Stimulated activated CD8-positive, alpha-beta memory T cell treated with anti-CD3 and anti-CD28 coated beads, Interleukin-4, amount 100 ng/mL, for 24 hours (primary cell): ENCODE data around the gene SFXN3.

Experiments used
- DNase-seq: peaks from one replicate; pipeline ENCODE4 v3.0.0-alpha.2; 2020; ENCODE audit warnings: low read depth

The SFXN3 gene

DNA sequence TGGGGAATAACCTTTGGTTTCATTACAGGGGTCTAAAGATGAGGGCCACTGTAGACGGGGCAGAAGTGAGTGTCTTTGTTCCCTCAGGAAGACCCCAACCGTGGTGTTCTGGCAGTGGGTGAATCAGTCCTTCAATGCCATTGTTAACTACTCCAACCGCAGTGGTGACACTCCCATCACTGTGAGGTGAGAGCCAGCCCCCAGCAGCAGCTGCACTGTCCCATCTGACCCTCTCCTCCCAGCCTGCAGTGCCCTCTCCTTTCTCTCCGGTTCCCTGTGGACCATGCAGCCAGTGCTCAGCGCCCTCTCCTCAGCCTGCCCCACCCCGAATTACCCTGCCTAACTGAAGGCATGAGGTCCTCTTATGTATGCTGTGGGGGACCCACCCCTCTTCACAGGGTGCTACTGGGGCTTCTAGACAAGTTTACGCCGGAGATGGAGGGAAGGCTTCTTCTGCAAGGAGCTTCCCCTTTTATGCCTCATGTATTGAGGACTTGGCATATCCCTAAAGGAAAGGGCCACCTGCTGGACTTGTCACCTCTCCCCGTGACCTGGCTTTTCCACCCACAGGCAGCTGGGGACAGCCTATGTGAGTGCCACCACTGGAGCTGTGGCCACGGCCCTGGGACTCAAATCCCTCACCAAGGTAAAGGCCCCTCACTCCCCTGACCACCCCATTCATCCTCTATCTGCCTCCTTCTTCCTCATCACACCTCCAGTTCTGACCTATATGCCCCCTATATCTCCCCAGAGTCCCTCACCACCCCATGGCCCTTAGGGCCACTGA, 5.1 kb downstream of the SFXN3 start:
- DNase-seq, result no peak

DNA sequence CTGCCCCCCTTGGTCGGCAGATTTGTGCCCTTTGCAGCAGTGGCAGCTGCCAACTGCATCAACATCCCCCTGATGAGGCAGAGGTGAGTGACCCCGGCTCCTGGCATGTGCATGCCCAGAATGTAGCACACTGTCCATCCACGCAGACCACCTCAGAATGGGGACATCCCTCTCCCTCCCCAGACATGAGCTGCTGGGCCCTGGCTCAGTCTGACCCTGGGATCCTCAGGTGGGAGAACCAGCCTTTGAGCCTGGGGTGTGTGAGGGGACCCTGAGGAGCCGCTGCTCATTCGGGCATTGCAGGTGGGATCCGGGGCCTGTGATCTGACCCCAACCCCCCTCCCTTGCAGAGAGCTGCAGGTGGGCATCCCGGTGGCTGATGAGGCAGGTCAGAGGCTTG, 5.7 kb downstream of the SFXN3 start:
- no peak for DNase-seq

DNA sequence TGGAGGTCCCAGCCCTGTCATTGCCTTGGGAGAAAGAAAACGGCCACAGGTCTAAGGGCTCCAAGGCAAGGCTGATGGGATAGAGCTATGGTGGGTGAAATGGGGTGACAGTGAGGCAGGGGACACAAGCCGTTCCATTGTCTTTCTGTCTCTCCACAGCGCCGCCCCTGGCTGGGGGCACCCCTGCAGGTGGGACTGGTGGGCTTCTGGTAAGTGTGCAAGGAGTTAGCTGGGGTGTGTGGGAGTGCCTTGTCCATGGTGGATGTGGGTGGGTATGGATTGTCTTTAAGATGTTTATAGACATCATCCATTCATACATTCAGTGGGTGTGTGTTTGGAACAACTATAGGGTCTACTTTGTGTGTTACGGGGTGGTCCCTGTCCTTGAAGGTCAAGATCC, 7.5 kb downstream of the SFXN3 start:
- DNase-seq, result no peak

DNA sequence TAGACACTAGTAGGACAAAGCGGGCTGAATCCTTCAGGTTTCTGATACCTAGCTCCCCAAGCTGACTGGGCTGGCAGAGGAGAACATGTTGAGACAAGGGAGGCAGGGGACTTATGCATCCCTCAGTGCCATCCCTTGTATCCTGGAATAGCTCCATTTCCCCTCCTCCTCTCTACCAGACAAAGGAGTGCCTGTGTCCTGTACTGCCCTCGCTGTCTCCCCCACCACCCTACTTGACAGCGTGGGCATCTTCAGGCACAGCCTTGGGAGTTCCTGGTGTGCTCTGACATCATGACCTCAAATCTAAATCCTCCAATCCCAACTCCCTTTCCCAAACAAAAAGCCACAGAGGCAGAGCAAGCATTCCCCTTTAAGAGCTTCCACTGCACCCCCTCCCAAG, 9.0 kb downstream of the SFXN3 start:
- no peak for DNase-seq

DNA sequence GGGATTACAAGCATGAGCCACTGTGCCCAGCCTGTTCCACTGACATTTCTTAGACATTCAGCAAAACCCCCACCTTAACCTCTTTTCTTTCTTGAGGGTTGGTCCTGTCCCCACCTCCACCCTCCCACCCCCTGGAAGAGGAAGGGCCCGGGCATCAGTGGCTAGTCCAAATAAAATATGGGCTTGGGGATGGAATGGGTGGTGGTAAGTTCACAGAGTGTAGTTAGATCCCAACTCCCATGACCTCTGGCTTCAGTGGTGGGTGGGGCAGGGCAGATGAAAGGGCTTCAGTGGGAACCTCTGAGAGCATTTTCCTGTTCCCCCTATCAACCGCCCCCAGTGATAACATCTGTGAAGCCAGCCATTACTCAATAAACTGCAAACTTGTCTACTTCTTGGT, 9.8 kb downstream of the SFXN3 start:
- DNase-seq, result no peak

DNA sequence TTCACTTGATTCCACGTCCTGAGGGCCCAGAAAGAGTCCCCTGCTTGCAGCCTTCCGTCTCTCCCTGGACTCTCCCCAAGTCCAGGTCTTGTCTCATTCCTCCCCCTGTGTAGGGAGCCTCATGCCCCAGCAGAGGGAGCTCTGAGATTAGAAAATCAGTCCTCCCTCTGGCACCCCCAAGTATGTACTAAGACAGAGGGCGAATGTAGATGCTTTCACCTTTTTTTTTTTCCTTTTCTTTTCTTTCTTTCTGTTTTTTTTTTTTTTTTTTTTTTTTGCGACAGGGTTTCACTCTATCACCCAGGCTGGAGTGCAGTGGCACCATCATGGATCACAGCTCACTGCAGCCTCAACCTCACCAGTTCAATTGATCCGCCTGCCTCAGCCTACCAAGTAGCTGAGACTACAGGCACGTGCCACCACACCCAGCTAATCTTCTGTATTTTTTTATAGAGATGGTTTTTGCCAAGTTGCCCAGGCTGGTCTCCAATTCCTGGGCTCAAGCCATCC, 10.3 kb downstream of the SFXN3 start:
- DNase-seq, result peak; percentile 56

DNA sequence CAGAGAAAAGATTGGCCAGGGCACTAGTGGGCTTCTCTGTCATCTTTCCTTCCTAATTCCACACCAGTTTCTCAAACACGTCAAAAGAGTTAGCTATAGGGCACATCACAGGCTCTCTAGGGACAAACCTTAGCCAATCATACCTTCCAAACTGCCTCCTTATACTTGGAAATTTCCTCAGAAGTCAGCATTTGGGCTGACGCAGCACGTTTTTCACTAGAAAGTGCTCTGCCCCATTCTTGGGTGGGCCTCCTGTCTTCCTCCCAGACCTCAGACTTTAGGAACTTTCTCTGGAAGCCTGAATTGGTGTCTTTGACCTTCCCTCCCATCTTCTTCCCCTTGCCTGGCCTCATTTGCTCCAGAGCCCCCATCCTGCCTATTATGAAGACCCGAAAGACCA, 11.1 kb downstream of the SFXN3 start:
- no peak for DNase-seq

DNA sequence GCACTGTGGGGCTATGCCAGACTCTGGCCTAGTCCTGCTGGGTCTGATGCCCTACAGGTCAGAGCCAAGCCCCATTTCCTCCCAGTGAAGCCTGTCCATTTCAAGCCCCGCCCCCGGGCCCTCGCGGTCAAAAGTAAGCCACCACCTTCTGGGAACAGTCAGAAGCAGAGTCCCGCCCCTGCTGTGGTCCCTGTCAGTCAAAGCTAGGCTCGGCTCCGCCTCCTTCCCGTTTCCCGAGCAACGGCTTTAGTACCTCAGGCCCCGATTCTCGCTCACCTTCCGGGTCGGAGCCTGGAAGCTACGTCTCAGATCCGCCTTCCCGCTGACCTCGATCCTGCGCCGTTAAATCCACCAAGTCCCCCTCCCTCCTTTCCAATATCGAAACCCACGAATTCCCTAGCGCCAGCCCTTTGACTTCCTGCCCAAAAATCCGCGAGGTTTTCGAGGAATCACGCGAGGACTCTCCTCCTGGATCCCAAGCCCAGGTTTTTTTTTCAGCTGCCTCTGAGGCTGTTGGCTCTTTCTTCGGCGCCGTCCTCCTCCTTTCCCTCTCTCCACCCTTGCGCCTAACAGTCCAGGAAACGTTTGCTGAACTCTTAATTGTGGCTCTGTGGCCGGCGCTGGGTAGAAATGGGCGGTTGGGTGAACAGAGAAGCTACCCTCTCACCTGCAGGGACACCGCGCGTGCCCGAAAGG, 11.8 kb downstream of the SFXN3 start:
- DNase-seq, result peak; percentile 88

DNA sequence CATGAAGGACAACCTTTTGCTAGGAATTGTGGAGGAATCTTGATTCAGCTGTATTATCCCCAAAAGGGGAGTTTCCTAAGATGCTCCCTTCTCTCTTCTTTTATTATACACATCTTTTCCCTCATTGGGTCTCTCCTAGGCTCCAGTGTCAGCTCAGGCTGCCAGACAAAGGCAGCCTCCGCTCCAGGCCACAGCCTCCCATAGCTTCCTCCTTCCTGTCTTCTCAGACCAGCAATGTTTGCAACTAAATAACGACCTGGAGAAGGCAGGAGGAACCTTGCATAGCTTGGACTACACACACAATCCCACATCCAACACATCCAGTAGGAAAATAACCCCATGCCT, 12.3 kb downstream of the SFXN3 start:
- no peak for DNase-seq

DNA sequence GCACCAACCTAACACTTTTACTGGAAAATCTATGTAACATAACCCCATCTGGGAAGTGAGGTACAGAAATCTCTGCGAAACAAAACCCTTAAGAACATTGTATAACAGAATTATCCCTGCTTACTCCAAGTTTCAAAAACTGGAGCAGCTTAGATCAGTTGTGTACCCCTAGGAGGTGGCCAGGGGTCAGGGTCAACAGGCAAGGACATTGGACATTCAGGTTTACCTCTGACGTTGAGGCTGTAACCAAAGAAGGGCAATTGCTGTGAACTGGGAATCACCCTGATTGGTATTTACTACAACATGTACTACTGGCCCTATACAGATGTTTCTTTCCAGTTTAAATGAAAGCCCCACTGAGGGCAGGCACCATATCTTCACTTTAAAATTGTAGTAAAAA, 13.1 kb downstream of the SFXN3 start:
- DNase-seq, result no peak

DNA sequence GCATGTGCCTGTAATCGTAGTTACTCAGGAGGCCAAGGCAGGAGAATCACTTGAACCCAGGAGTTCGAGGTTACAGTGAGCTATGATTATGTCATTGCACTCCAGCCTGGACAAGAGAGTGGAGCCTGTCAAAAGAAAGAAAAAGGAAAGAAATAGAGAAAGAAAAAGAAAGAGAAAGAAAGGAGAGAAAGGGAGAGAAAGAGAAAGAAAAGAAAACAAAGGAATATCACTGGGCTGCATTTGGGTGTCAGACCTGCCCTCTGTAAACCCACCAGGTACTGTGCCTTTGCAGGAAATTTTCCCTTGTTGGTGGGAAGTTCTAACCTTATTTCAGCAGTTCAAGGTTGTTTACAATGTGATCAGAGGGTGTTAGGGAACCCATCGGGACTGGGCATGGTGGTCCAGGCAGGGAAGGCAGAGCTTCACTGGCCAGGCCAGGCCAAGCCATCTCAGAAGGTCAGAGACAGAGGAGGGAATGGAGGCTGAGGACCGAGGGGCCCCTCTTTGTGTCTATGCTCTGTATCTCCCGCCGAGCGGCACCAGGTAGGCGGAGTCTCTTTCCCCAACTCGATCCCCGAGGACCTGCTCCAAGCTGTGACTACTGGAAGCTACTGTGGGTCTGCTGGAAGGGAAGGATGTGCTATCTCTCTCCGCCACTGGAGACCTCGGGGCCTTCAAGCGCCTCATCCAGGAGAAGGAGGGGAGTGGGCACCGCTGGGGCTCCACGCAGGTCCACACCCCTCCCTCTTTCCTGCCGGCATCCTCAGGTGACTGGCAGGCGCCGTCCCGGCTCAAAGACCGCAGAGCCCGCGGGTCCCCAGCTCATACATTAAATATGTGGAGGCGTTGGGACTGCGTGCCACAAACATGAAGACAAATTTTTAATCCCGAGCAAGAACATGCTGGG, 15.6 kb downstream of the SFXN3 start:
- no peak for DNase-seq

DNA sequence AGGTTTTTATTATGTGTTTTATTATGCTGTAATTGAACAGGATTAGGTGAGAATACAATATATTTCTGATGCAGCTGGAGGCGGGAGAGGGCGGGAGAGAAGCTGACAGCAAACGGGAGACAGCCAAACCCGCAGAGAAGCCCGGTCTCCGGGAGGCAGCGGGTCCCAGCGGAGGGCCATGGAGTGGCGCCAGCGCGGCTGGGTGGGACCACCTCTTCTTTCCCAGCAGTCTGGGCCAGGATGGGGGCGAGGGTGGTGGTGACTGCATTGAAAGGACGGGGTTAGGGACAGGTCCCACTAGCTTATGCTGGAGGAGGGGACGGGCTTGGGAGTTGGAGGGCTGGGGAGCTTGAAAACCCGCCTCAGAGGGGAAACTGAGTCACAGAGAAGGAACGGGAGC, 16.2 kb downstream of the SFXN3 start:
- no peak for DNase-seq

DNA sequence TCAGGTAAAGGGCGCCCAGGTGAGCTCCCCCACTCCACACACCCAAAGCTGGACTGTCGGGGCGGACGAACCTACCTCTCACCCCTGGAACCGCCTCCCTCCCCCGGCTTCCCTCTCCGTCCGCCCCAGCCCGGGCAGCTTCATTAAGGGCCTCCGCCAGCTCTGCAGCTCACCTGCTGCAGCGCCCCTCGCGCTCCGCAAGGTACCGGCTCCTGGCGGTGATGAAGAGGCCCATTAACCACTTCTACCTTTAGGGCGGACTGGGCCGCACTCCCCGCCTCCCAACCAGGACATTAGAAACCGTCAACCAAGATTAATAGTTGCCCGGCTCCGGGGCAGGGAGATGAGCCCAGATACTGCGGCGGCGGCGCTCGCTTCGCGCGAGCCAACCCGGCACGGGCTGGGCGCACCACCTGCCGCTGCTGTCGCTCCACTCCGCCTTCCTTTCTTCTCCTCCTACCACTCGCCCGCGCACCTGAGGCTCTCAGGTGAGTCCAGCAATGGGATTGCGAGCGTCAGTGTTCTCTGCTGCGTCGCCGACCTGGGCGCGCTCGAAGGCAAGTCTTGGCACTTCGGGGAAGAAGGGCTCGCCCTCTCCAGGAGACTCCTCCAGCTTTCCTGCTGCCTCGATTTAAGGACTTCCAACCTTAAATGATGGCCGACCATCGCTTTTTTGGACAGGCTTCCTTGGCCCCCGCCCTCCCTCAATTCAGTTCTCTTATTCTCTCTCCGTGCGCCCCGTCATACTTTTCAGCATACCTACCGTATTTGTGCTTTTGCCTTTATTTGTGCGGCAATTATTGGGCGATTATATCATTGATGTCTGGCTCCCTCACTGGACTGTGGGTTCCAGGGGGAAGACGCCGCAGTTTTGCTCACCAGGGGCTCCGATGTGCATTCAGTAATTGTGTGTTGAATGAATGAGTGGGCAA, 17.2 kb downstream of the SFXN3 start:
- DNase-seq, result no peak

DNA sequence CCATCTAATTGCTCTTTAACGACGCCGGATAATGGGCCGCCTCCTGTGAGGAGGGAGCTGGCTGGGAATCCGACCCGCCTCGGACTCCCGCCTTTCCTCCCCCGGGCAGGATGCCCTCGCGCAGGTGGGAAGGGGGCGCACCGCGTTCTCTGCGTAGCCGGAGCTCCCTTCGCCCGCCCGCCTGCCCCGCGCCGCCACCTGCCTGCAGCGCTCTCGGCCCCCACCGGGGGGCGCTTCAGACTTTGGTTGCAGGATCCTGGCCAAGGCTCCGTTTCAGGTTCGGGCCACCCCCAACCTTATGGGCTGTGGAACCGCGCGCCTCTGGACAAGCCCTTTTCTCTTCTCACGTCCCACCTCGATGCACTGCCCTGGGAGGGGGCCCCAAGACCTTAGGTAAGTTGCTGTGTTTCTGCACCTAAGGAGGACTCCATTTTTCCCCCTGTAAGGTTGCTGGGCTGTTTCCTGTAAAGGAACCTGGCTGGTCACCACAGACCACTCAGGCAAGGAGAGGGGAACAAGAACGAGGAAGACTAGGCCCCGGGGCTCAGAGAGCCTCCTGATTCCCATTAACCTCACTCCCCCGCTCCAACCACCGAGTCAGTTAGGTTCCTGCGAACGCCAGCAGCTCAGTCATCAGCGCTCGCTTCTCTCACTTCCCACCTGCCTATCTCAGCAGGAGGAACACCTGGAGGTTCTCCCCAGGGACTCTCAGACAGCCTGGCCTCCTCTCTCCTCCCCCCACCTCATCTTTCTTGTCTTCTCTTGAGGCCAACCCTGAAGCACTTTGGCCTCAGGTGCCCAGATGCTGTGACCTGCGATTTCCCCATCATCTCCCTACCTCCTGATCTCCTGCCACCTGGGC, 19.4 kb downstream of the SFXN3 start:
- DNase-seq, result peak; percentile 68

DNA sequence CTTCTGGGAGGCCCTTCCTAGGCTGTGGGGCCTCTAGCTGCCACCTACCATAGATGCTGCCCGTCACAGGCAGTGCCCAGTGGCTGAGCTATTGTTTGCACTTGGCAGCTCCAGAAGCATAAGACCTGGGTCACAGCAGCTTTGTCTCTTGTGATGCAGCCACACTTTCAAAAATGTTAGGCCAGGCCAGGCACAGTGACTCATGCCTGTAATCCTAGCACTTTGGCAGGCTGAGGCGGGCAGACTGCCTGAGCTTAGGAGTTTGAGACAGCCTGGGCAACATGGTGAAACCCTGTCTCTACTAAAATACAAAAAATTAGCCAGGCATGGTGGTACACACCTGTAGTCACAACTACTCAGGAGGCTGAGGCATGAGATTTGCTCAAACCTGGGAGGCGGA, 21.3 kb downstream of the SFXN3 start:
- DNase-seq, result no peak

DNA sequence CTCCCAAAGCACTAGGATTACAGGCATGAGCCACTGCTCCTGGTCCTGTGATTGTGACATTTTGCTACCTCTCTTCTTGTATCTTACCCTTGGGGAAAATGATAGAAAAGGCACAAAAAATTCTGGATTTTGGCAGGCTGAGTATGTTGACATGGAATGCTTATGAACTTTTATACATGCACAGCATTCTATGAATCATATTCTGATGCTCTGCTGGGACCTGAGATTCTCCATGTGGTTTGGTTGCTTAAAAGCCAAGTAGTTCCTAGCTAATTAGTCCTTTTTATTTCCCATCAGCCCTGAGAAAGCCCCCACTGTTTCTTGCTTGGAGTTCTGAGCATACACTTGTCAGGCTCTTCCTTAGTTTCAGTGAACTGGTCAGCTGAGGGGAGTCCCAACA, 22.5 kb downstream of the SFXN3 start:
- no peak for DNase-seq

DNA sequence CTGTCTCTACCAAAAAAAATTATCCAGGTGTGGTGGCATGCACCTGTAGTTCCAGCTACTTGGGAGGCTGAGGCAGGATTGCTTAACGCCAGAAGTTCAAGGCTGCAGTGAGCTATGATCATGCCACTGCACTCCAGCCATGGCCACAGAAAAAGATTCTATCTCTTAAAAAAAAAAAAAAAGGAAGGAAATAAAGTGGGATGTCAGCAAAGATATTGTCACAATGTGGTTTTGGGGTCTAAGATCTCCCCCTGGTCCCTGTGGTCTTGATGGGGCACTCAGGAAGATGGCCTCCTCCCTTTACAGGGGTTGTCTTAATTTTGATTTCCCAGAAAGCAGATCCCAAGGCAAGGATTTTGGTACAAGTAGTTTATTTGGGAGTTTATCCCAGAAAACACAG, 23.3 kb downstream of the SFXN3 start:
- no peak for DNase-seq

DNA sequence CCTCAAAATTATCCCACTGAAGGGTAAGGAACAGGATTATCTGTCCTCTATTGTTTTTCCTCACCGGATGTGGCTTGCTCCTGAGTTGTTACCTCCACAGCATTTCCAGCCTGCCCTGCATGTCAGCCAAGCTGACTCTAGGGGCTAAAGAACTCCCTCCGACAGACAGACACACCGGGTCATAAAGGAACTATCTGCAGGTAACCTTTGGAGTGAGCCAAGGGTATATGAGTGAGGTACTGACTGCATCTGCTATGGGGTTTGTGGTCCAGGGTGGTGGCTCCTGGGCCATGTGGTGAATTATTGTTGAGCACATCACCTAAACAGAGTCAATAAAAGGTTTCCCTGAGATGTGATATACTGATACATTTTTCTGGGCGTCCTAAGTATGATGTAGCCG, 23.8 kb downstream of the SFXN3 start:
- no peak for DNase-seq

DNA sequence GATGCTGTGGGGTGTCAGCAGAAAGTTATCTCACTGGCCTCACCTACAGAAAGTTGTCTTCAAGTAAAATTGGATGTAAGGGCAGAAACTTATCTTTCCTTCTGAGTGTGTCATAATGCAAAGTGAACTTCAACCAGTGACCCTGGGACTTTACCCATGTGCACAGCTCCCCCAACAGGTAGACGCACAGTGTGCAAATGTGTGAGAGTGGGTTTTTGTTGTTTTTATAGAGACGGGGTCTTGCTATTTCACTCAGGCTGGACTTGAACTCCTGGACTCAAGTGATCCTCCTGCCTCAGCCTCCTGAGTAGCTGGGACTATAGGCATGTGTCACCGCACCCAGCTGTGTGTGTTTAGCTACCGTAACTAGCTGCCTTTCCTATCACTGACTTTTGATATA, 24.4 kb downstream of the SFXN3 start:
- DNase-seq, result no peak

DNA sequence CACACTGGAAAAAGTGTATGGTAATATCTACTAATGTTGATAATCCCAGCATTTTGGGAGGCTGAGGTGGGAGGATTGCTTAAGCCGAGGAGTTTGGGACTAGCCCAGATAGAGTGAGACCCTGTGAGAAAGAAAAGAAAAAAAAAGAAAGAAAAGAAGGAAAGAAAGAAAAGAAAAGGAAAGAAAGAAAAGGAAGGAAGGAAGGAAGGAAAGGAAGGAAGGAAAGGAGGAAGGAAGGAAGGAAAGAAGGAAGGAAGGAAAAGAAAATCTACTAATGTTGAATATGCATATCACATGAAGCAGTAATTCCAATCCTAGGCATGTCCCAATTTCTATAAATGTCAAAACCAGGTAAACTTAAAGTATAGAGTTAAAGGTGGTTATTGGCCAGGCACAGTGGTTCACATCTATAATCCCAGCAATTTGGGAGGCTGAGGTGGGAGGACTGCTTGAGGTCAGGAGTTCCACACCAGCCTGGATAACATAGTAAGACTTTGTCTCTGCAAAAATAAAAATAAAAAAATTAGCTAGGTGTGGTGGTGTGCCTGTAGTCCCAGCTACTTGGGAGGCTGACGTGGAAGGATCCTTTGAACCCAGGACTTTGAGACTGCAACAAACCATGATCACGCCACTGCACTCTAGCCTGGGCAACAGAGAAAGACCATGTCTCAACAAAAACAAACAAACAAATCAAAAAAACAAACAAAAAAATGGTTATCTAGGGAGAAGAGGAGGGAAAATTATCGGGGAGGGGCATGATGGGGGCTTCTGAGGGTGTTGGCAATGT, 25.5 kb downstream of the SFXN3 start:
- no peak for DNase-seq
